Omental fat pad (tissue), 4 donors: ENCODE measurements around the gene SDK2. TPM values are rescaled to one million over a fixed set of nuclear protein-coding genes. Genes with fewer than 3 reads are reported as not detected.

ENCODE experiments used
- ATAC-seq: fragments of 150-250 bp; one replicate; pipeline ENCODE4 v1.9.1; 2016; ENCODE audit warnings: mild to moderate bottlenecking, moderate library complexity; ENCODE audit not compliant: low FRiP score
- DNase-seq: peaks from one replicate; pipeline ENCODE4 v3.0.0-alpha.2; 2019; ENCODE audit warnings: low spot score
- total RNA-seq, 4 donors: library from RNA; depleted of rRNA; stranded (reverse); fragments of >200 nt; gene quantifications; one replicate each; pipeline ENCODE4 v1.1.0, GENCODE V29; 2016
- TF ChIP-seq, protein P1 (sequence below), 3 donors: fragments of 450-650 bp; IDR thresholded peaks; one replicate each; pipeline ENCODE4 v1.5.1; 2016 to 2017; ENCODE audit warnings: antibody characterized with exemption in 3 of 3, mild to moderate bottlenecking in 3 of 3, moderate library complexity in 2 of 3

SDK2 gene
- total RNA-seq, 4 donors from 2014 or later, result 0.46 to 1.4 (median 0.64) TPM

DNA sequence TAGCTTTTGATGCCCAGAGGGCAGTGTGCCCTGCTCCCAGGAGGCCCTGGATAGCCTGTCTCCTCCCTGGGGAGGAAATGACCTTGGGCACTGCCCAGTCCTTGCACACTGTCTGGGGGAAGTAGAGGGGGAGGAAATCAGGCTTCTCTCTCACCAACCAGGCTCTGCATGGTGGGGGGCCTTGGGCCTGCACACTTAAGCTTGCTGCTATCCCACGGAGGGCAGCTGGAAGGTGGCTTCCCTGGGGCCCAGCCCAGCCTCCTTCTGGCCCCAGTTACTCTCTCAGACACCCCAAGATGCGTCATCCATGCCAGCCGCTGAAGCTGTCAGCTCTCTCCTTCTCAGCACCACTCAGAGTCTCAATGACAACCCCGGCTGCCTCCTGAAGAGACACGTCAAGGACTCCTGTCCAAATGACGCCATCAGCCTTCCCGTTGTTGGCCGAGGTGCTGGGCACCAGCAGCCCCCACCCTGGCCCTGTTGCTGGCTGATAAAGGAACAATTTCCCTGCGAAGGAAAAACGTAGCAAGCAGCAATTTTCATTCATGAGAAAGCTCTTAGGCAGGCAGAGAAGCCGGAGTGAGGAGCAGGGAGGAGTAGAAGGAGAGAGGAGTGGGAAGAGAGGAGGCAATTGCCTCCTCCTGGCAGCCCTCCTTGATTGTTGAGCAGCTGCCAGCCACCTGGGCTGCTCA lies 95.5 kb downstream of the SDK2 start:
- DNase-seq (no peak), ATAC-seq (no peak)
- TF ChIP-seq, protein P1, sequence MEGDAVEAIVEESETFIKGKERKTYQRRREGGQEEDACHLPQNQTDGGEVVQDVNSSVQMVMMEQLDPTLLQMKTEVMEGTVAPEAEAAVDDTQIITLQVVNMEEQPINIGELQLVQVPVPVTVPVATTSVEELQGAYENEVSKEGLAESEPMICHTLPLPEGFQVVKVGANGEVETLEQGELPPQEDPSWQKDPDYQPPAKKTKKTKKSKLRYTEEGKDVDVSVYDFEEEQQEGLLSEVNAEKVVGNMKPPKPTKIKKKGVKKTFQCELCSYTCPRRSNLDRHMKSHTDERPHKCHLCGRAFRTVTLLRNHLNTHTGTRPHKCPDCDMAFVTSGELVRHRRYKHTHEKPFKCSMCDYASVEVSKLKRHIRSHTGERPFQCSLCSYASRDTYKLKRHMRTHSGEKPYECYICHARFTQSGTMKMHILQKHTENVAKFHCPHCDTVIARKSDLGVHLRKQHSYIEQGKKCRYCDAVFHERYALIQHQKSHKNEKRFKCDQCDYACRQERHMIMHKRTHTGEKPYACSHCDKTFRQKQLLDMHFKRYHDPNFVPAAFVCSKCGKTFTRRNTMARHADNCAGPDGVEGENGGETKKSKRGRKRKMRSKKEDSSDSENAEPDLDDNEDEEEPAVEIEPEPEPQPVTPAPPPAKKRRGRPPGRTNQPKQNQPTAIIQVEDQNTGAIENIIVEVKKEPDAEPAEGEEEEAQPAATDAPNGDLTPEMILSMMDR (IDR thresholded peaks at IDR 0.05), result no peak

DNA sequence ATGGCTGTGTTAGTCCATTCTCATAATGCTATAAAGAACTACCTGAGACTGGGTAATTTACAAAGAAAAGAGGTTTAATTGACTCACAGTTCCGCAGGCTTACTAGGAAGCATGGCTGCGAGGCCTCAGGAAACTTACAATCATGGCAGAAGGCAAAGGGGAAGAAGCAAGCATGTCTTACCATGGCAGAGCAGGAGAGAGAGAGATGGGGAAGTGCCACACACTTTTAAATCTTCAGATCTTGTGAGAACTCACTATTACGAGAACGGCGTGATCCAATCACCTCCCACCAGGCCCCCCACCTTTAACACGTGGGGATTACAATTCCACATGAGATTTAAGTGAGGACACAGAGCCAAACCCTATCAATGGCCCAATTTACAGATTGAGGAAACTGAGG lies 96.5 kb downstream of the SDK2 start:
- TF ChIP-seq, protein P1 (IDR thresholded peaks at IDR 0.05), result no peak
- no peak for DNase-seq
- ATAC-seq, result no peak

DNA sequence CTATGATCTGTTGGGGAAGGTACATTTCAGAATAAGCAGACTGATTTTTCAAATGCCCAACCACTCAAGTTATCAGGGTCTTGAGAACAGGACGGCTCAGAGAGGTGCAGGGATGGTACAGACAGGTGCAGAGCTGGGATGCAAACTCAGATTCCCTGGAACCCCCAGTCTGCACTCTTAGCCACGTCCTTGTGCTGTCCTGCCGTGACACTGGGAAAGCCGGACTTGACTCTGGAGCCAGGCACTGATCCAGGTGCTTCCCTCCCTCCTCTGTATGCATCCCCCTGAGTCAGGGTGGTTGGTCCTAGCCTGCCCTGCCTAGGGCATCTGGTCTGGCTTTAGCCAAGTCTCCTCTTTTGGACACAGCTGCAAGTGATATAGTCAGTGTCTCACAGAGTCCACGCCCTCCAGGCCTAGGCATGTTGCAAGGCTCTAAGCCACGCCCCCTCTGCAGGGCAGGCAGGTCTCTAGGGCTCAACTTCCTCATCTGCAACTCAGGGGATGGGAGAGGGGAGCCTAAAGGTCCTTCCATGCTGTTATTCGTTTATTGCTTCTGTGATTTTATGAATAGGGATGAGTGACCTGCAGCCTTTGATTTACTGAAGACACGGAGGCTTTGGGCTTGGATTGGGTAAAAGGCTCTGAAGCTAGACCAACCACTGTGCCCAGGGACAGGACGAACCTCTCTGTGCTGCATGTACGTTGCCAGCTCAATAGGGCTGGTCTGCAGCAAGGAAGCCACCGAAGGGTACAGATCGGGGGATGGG lies 97.3 kb downstream of the SDK2 start:
- DNase-seq, result no peak
- ATAC-seq, result peak; percentile 30
- TF ChIP-seq, protein P1 (IDR thresholded peaks at IDR 0.05), result no peak

DNA sequence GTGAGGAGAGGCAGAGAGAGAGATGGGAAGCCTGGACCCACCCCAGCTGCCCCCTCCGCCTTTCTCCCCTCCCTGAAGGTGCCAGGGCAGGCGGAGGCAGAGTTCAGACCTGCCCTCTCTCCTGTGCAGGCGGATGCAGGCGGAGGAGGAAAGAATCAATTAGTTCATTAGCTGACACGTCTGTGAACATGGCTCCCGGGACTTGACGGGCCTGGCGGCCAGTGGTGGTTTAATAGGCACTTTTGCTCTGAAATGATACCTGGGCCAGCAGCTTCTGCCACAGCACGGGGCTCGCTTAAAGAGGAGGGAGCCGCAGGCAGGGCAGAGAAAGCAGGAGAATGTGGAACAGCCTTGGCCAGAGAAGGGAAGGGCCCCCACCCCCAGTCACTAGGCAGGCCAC lies 98.1 kb downstream of the SDK2 start:
- no peak for DNase-seq
- no peak for ATAC-seq
- TF ChIP-seq, protein P1 (IDR thresholded peaks at IDR 0.05), result no peak

DNA sequence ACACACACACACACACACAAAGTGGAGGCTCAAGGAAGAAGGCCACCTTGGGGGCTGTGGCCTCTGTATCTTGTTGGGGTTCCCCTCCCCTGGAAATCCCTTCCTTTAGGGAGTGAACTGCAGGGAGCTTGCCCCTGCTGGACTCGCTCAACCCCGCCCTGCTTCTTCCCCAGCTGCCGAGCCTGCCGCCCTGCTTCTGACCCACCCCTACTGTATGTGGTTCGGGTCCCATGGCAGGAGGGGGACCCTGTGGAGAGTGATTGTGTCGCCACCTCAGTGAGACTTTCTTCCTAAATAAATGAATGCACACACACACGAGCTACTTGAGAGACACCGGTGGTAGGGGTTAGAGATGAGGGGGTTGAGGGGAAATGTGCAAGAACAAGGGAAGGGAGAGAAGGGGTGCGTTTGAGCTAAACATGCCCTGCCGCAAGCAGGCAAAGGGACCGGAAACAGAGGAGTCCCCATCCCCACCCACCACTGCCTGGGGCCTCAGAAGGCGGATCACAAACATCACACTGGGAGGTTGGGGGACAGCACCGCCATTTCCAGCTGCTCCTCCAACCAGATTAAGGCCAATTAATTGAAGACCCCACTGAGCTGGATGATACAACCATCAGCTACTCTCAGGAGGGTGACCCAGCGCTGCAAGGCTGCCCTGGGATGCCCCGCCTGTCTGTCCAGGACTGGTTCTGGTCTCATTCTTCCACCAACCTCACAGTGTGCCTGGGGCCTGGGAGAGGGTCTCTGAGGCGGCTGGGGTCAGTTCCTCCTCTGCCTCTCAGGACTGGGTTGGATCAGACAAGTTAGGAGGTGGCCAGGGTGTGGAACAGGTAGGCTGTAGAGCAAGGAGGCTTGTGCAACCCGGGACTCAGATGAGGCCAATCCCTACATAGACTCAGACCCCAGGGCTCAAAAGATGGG lies 98.9 kb downstream of the SDK2 start:
- no peak for DNase-seq
- TF ChIP-seq, protein P1 (IDR thresholded peaks at IDR 0.05), result no peak
- ATAC-seq, result no peak

DNA sequence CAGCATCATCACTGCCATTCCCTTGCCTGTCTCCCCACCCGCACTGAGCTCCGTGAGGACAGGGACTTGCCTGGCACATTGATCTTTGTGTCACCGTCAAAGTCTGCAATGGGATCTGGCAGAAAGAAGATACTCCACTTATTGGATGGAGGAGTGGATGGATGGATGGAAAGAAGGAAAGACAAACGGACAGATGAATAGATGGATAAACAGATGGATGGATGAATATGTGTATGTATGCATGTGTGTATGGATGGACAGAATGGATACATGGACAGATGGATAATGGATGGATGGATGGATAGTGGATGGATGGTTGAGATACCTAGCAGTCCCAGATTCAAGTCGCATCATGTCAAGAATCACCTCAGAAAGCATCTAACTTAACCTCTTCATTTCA lies 99.9 kb downstream of the SDK2 start:
- TF ChIP-seq, protein P1 (IDR thresholded peaks at IDR 0.05), result no peak
- ATAC-seq (no peak), DNase-seq (no peak)
